H1 (cell line): ENCODE results near the gene ANAPC10.

Experiments used
- ATF3 ChIP-seq: IDR thresholded peaks from 2 replicates; pipeline ENCODE4 v1.6.1; 2011; ENCODE audit warnings: low read depth, mild to moderate bottlenecking, low read length; ENCODE audit not compliant: insufficient read depth
- CBX5 ChIP-seq: fragments of 300-800, 300-1000 bp; sonication (generic); IDR thresholded peaks from 2 replicates; pipeline ENCODE4 v1.7.1; 2016; ENCODE audit warnings: antibody characterized with exemption, low read length, low read depth
- CEBPB ChIP-seq: IDR thresholded peaks from 2 replicates; pipeline ENCODE4 v1.6.1; 2012; ENCODE audit warnings: low read depth, low read length
- CHD2 ChIP-seq: IDR thresholded peaks from 2 replicates; pipeline ENCODE4 v1.6.1; 2012; ENCODE audit warnings: low read length, improper control_type of control experiment
- EP300 ChIP-seq, 2 experiments: IDR thresholded peaks; 1 replicate in 1 of 2; 2 replicates in 1 of 2; pipeline ENCODE4 v1.6.1; 2011 to 2012; ENCODE audit warnings: low read depth in 2 of 2, low read length in 2 of 2, mild to moderate bottlenecking in 2 of 2, borderline replicate concordance in 1 of 2, inconsistent platforms in 1 of 2, moderate library complexity in 1 of 2
- EZH2 ChIP-seq: fragments of 200-600 bp; sonication (generic); IDR thresholded peaks from 2 replicates; pipeline ENCODE4 v1.7.1; 2012; ENCODE audit warnings: low read depth, mild to moderate bottlenecking, moderate library complexity, low read length, inconsistent platforms; ENCODE audit not compliant: severe bottlenecking
- JUND ChIP-seq: IDR thresholded peaks from 2 replicates; pipeline ENCODE4 v1.6.1; 2011; ENCODE audit warnings: mild to moderate bottlenecking, improper control_type of control experiment, low read length
- POLR2AphosphoS5 ChIP-seq: IDR thresholded peaks from 2 replicates; pipeline ENCODE4 v1.6.1; 2011; ENCODE audit warnings: low read depth, low read length
- POU5F1 ChIP-seq: IDR thresholded peaks from 2 replicates; pipeline ENCODE4 v1.6.1; 2011; ENCODE audit warnings: low read depth, mild to moderate bottlenecking, low read length, moderate library complexity
- SIX5 ChIP-seq: IDR thresholded peaks from 2 replicates; pipeline ENCODE4 v1.6.1; 2011; ENCODE audit warnings: mild to moderate bottlenecking, low read depth, low read length
- SRF ChIP-seq: IDR thresholded peaks from 2 replicates; pipeline ENCODE4 v1.6.1; 2011; ENCODE audit warnings: mild to moderate bottlenecking, low read depth, low read length, moderate library complexity
- TEAD4 ChIP-seq: IDR thresholded peaks from 2 replicates; pipeline ENCODE4 v1.6.1; 2012; ENCODE audit warnings: low read depth, low read length, inconsistent platforms, mixed read lengths
- YY1 ChIP-seq: IDR thresholded peaks from 2 replicates; pipeline ENCODE4 v1.6.1; 2011; ENCODE audit warnings: low read depth, mild to moderate bottlenecking, low read length
- TF ChIP-seq, protein P1 (sequence below), 3 experiments: IDR thresholded peaks; 1 replicate in 2 of 3; 2 replicates in 1 of 3; pipeline versions ENCODE4 v1.5.1 to v1.6.1; 2011; ENCODE audit warnings: low read length in 3 of 3, mild to moderate bottlenecking in 3 of 3, inconsistent platforms in 2 of 3, low read depth in 1 of 3, moderate library complexity in 1 of 3; ENCODE audit not compliant: insufficient read depth in 1 of 3; ENCODE audit errors: control extremely low read depth in 1 of 3

GRCh38 chr4:145055533-145056257 is 42.3 kb downstream of the ANAPC10 start:
- TF ChIP-seq SRF = no peak
- TF ChIP-seq, protein P1, sequence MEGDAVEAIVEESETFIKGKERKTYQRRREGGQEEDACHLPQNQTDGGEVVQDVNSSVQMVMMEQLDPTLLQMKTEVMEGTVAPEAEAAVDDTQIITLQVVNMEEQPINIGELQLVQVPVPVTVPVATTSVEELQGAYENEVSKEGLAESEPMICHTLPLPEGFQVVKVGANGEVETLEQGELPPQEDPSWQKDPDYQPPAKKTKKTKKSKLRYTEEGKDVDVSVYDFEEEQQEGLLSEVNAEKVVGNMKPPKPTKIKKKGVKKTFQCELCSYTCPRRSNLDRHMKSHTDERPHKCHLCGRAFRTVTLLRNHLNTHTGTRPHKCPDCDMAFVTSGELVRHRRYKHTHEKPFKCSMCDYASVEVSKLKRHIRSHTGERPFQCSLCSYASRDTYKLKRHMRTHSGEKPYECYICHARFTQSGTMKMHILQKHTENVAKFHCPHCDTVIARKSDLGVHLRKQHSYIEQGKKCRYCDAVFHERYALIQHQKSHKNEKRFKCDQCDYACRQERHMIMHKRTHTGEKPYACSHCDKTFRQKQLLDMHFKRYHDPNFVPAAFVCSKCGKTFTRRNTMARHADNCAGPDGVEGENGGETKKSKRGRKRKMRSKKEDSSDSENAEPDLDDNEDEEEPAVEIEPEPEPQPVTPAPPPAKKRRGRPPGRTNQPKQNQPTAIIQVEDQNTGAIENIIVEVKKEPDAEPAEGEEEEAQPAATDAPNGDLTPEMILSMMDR (IDR thresholded peaks at IDR 0.05; ENCODE audit: control extremely low read depth in 1 of 3, insufficient read depth in 1 of 3, low read depth in 1 of 3, low read length in 3 of 3) = no peak
- no peak for TF ChIP-seq CHD2
- no peak for TF ChIP-seq EZH2
- TF ChIP-seq CBX5 = no peak
- no peak for TF ChIP-seq SIX5
- TF ChIP-seq POLR2AphosphoS5 = no peak
- no peak for TF ChIP-seq POU5F1
- no peak for TF ChIP-seq EP300 (IDR thresholded peaks at IDR 0.05; ENCODE audit: borderline replicate concordance in 1 of 2, low read depth in 2 of 2, low read length in 2 of 2)
- TF ChIP-seq TEAD4 = no peak
- no peak for TF ChIP-seq JUND
- no peak for TF ChIP-seq YY1
- no peak for TF ChIP-seq ATF3
- TF ChIP-seq CEBPB = no peak
